Ishikawa (cell line): ENCODE results near the gene PAK5.

Experiments used
- CEBPB ChIP-seq: IDR thresholded peaks from 2 replicates; pipeline ENCODE4 v1.6.1; 2012
- CREB1 ChIP-seq: IDR thresholded peaks from 2 replicates; pipeline ENCODE4 v1.6.1; 2012; ENCODE audit warnings: low read depth
- EGR1 ChIP-seq: IDR thresholded peaks from 2 replicates; pipeline ENCODE4 v1.6.1; 2012
- EP300 ChIP-seq: IDR thresholded peaks from 2 replicates; pipeline ENCODE4 v1.6.1; 2012; ENCODE audit warnings: borderline replicate concordance
- FOXM1 ChIP-seq: IDR thresholded peaks from 2 replicates; pipeline ENCODE4 v1.6.1; 2012; ENCODE audit warnings: low read depth, borderline replicate concordance
- NFIC ChIP-seq: IDR thresholded peaks from 2 replicates; pipeline ENCODE4 v1.6.1; 2012
- RAD21 ChIP-seq: IDR thresholded peaks from 2 replicates; pipeline ENCODE4 v1.6.1; 2012; ENCODE audit warnings: low read depth
- TAF1 ChIP-seq: IDR thresholded peaks from 2 replicates; pipeline ENCODE4 v1.6.1; 2012; ENCODE audit warnings: low read depth, mild to moderate bottlenecking
- TCF12 ChIP-seq: IDR thresholded peaks from 2 replicates; pipeline ENCODE4 v1.6.1; 2012; ENCODE audit warnings: low read depth
- TEAD4 ChIP-seq: IDR thresholded peaks from 2 replicates; pipeline ENCODE4 v1.6.1; 2012
- YY1 ChIP-seq: IDR thresholded peaks from 2 replicates; pipeline ENCODE4 v1.6.1; 2012; ENCODE audit warnings: low read depth
- ZBTB7A ChIP-seq: IDR thresholded peaks from 2 replicates; pipeline ENCODE4 v1.6.1; 2012; ENCODE audit warnings: low read depth
- TF ChIP-seq, protein P1 (sequence below): IDR thresholded peaks from 2 replicates; pipeline ENCODE4 v1.6.1; 2012
- TF ChIP-seq, protein P2 (sequence below): IDR thresholded peaks from 2 replicates; pipeline ENCODE4 v1.6.1; 2012
- TF ChIP-seq, protein P3 (sequence below): IDR thresholded peaks from 2 replicates; pipeline ENCODE4 v1.6.1; 2012; ENCODE audit warnings: low read depth, mild to moderate bottlenecking

Gene PAK5

DNA sequence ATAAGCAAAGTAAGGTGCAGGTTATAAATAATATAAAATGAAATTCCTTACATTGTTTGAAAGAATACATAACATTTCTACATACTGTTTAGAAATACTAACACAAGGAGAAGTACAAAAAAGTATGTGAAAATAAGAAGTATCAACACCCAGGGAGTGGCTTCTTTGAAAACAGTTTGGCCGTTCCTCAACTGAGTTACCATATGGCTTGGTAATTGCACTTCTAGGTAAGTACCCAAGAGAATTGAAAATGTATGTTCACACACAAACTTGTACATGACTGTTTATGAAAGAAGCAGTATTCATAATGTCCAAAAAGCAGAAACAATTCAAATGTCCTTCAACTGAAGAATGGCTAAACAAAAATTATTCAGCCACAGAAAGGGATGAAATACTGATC, 30.7 kb downstream of the PAK5 start:
- TF ChIP-seq TEAD4 (no peak), TAF1 (no peak), TCF12 (no peak), NFIC (no peak), YY1 (no peak)
- TF ChIP-seq, protein P1, sequence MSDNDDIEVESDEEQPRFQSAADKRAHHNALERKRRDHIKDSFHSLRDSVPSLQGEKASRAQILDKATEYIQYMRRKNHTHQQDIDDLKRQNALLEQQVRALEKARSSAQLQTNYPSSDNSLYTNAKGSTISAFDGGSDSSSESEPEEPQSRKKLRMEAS = no peak

DNA sequence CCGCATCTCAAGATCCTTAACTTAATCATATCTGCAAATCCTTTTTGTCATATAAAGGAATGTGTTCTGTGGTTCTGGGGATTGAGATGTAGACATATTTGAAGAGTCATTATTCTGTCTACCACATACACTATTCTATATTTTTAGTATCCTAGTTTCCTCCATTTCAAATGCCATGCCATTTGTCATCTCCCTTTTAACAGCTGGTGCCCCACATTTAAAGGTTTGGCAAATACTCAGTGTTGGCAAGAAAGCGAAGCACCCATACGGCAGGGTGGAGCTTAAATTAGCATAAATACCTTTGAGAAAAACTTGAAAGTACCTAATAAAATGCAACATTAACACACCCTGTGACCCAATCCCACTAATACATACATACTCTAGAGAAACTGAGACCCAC, 31.7 kb downstream of the PAK5 start:
- no peak for TF ChIP-seq YY1
- no peak for TF ChIP-seq CREB1
- no peak for TF ChIP-seq TCF12
- TF ChIP-seq TEAD4 = no peak
- TF ChIP-seq, protein P2, sequence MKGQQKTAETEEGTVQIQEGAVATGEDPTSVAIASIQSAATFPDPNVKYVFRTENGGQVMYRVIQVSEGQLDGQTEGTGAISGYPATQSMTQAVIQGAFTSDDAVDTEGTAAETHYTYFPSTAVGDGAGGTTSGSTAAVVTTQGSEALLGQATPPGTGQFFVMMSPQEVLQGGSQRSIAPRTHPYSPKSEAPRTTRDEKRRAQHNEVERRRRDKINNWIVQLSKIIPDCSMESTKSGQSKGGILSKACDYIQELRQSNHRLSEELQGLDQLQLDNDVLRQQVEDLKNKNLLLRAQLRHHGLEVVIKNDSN = no peak
- TF ChIP-seq RAD21 = no peak
- no peak for TF ChIP-seq ZBTB7A
- TF ChIP-seq, protein P1 = no peak
- TF ChIP-seq EP300 = no peak
- no peak for TF ChIP-seq CEBPB
- no peak for TF ChIP-seq FOXM1
- no peak for TF ChIP-seq TAF1
- TF ChIP-seq, protein P3, sequence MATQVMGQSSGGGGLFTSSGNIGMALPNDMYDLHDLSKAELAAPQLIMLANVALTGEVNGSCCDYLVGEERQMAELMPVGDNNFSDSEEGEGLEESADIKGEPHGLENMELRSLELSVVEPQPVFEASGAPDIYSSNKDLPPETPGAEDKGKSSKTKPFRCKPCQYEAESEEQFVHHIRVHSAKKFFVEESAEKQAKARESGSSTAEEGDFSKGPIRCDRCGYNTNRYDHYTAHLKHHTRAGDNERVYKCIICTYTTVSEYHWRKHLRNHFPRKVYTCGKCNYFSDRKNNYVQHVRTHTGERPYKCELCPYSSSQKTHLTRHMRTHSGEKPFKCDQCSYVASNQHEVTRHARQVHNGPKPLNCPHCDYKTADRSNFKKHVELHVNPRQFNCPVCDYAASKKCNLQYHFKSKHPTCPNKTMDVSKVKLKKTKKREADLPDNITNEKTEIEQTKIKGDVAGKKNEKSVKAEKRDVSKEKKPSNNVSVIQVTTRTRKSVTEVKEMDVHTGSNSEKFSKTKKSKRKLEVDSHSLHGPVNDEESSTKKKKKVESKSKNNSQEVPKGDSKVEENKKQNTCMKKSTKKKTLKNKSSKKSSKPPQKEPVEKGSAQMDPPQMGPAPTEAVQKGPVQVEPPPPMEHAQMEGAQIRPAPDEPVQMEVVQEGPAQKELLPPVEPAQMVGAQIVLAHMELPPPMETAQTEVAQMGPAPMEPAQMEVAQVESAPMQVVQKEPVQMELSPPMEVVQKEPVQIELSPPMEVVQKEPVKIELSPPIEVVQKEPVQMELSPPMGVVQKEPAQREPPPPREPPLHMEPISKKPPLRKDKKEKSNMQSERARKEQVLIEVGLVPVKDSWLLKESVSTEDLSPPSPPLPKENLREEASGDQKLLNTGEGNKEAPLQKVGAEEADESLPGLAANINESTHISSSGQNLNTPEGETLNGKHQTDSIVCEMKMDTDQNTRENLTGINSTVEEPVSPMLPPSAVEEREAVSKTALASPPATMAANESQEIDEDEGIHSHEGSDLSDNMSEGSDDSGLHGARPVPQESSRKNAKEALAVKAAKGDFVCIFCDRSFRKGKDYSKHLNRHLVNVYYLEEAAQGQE = no peak
- no peak for TF ChIP-seq EGR1
- no peak for TF ChIP-seq NFIC

DNA sequence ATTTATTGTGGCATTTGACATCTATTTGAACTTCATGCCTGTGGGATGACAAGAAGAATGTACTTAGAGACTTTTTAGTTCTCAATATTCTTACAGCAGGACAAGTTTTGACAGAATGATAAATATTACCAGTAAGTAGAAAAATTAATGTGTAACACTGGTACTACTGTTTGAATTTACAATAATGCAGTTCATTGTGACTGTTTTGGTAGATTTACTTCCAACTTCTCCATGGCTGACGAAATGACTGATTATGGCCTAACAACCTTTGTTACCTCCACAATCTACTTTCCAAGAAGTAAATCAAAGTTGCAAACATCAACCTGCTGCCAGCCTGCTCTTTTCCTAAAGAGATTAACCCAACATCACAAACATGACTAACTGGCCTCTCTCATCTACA, 38.5 kb downstream of the PAK5 start:
- TF ChIP-seq CEBPB = no peak
- no peak for TF ChIP-seq TCF12
- TF ChIP-seq, protein P1 = no peak
- no peak for TF ChIP-seq CREB1
- TF ChIP-seq EGR1 = no peak
- no peak for TF ChIP-seq YY1
- TF ChIP-seq, protein P3 = no peak
- TF ChIP-seq NFIC = no peak
- TF ChIP-seq ZBTB7A = no peak
- TF ChIP-seq, protein P2 = no peak
- no peak for TF ChIP-seq FOXM1
- no peak for TF ChIP-seq TAF1
- no peak for TF ChIP-seq RAD21
- no peak for TF ChIP-seq TEAD4
- TF ChIP-seq EP300 = no peak

DNA sequence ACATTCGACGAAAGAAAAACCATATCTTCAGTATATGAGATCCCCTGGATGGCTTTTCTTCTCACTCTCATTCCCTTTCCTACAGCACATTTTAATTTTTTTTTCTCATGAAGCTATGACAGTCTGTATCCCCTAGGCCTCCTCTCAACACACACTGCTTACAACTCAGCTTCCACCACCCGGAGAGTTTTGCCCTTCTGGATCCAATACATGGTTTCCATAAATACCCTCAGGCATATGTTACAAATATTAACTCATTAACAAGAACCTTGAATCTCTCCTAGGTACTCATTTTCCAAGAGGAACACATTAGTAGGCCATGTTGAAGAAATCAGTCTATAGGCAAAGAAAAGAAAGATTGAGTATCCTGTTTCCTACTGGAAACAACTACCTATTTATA, 44.0 kb downstream of the PAK5 start:
- no peak for TF ChIP-seq FOXM1
- TF ChIP-seq NFIC = no peak
- no peak for TF ChIP-seq ZBTB7A
- TF ChIP-seq YY1 = no peak
- TF ChIP-seq, protein P1 = no peak
- TF ChIP-seq EGR1 = no peak
- TF ChIP-seq EP300 = no peak
- no peak for TF ChIP-seq CREB1
- no peak for TF ChIP-seq CEBPB
- no peak for TF ChIP-seq TCF12
- TF ChIP-seq RAD21 = no peak
- TF ChIP-seq TAF1 = no peak
- TF ChIP-seq, protein P2 = no peak
- TF ChIP-seq, protein P3 = no peak
- TF ChIP-seq TEAD4 = no peak
